HFFc6 (cell line): ENCODE measurements around the gene SMIM3. TPM values are rescaled to one million over a fixed set of nuclear protein-coding genes. Genes with fewer than 3 reads are reported as not detected.
"Not testable (repeated sequence)": the region's sequence is repeated elsewhere in the genome, so short reads cannot be mapped to it uniquely, and the experiment has no call there.

ENCODE experiments used
- DNase-seq: peaks from one replicate; pipeline ENCODE4 v3.0.0-alpha.2; 2018
- H3K27ac Mint-ChIP-seq: 2 replicates; pipeline ENCODE4 v1.8.0; 2020; ENCODE audit warnings: mild to moderate bottlenecking, mixed read lengths
- H3K27me3 Mint-ChIP-seq: 2 replicates; pipeline ENCODE4 v1.8.0; 2021; ENCODE audit warnings: mild to moderate bottlenecking, moderate library complexity, mixed read lengths; ENCODE audit not compliant: insufficient read depth
- H3K36me3 Mint-ChIP-seq: 2 replicates; pipeline ENCODE4 v1.8.0; 2021; ENCODE audit warnings: low read depth, mixed read lengths
- H3K4me1 Mint-ChIP-seq: 2 replicates; pipeline ENCODE4 v1.8.0; 2020; ENCODE audit warnings: low read depth, mixed read lengths
- H3K4me3 Mint-ChIP-seq: 2 replicates; pipeline ENCODE4 v1.8.0; 2020; ENCODE audit warnings: mild to moderate bottlenecking, moderate library complexity, mixed read lengths
- H3K9me3 Mint-ChIP-seq: 2 replicates; pipeline ENCODE4 v1.8.0; 2020; ENCODE audit warnings: mild to moderate bottlenecking, mixed read lengths
- CTCF ChIP-seq: fragments of 200-600 bp; sonication (generic); IDR thresholded peaks from 2 replicates; pipeline ENCODE4 v1.5.0; 2021; ENCODE audit warnings: antibody characterized with exemption, mild to moderate bottlenecking
- total RNA-seq, 6 experiments: library from RNA; stranded (reverse); fragmentation: NEBNext Ultra II Directional; extraction: Animal tissue kit (Norgen Biotek cat#: 25700); gene quantifications; 2 replicates in 1 of 6; 3 replicates in 5 of 6; pipeline ENCODE4 v1.2.3, GENCODE V29; 2021

SMIM3 gene
- total RNA-seq, 6 experiments from 2014 or later, result 32.5 to 51.1 (median 37.9) TPM

- no peak for DNase-seq
- H3K27me3 Mint-ChIP-seq, result no peaks in the 10 kb centered on the region; the same call in 1 of the 2 replicates
- peak overlapping the region; percentile 90 for H3K27ac Mint-ChIP-seq
These were observed 10.9 kb downstream of the SMIM3 start for GRCh38 chr5:150789450-150789849.

GRCh38 chr5:150789943-150790611, 11.5 kb downstream of the SMIM3 start:
- Mint-ChIP-seq H3K27me3 (no peaks in the 10 kb centered on the region), H3K9me3 (no peaks in the 10 kb centered on the region), H3K4me3 (peak overlapping the region; percentile 83), H3K36me3 (peaks cover 27% of the 10 kb centered on the region), H3K27ac (peak overlapping the region; percentile 90), H3K4me1 (peaks cover 74% of the 10 kb centered on the region)
- TF ChIP-seq CTCF, result no peak
- peak; percentile 98 for DNase-seq

More at GRCh38 chr5:150789450-150789849, 10.9 kb downstream of the SMIM3 start:
- TF ChIP-seq CTCF, result no peak
- Mint-ChIP-seq H3K4me1 (peaks cover 80% of the 10 kb centered on the region), H3K36me3 (peaks cover 26% of the 10 kb centered on the region), H3K9me3 (no peaks in the 10 kb centered on the region), H3K4me3 (peak overlapping the region; percentile 83)

- no peak for TF ChIP-seq CTCF
- no peak for DNase-seq
- H3K27ac Mint-ChIP-seq, result peak overlapping the region; percentile 90
- H3K27me3 Mint-ChIP-seq, result no peaks in the 10 kb centered on the region
- H3K4me3 Mint-ChIP-seq, result peak overlapping the region; percentile 65
- H3K36me3 Mint-ChIP-seq, result peaks cover 21% of the 10 kb centered on the region
- no peaks in the 10 kb centered on the region for H3K9me3 Mint-ChIP-seq
- peaks cover 62% of the 10 kb centered on the region for H3K4me1 Mint-ChIP-seq
These were observed 13.0 kb downstream of the SMIM3 start for GRCh38 chr5:150791536-150791935.

DNA sequence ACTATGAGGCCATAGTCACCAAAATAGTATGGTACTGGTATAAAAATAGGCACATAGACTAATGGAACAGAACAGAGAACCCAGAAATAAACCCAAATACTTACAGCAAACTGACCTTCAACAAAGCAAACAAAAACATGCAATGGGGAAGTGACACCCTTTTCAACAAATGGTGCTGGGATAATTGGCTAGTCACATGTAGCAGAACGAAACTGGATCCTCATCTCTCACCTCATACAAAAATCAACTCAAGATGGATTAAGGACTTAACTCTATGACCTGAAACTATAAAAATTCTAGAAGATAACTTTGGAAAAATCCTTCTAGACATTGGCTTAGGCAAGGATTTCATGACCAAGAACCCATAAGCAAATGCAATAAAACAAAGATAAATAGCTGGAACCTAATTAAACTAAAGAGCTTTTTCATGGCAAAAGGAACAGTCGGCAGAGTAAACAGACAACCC, 14.9 kb downstream of the SMIM3 start:
- not testable (repeated sequence) for H3K27ac Mint-ChIP-seq

DNA sequence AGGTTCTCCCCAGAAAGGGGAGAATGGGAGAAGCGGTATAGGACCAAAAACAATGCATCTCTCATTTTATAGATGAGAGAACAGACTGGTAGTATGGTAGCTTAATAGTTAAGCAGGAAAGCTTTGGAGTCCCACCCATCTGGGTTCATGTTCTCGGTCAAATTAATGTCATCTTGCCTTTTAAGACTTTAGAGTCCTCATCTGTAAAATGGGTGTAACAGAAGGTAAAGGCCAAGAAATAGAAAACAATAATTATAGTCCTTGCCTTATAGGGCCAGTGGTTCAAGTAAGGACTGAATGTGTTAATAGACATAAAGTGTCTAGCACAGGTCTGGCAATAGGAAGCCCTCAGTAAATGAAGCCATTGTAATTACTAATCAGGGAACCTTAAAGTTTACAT, 16.4 kb downstream of the SMIM3 start:
- no peak for DNase-seq
- Mint-ChIP-seq H3K4me3 (no peak overlapping the region), H3K4me1 (peaks cover 32% of the 10 kb centered on the region)

More for the DNA sequence above, 14.9 kb downstream of the SMIM3 start:
- Mint-ChIP-seq H3K4me1 (peaks cover 47% of the 10 kb centered on the region), H3K36me3 (peaks cover 32% of the 10 kb centered on the region)
- DNase-seq, H3K27me3 Mint-ChIP-seq, H3K4me3 Mint-ChIP-seq, H3K9me3 Mint-ChIP-seq: not testable (repeated sequence)

More for the DNA sequence above, 16.4 kb downstream of the SMIM3 start:
- H3K27me3 Mint-ChIP-seq, result no peaks in the 10 kb centered on the region
- H3K27ac Mint-ChIP-seq, result no peak overlapping the region
- TF ChIP-seq CTCF, result no peak
- H3K9me3 Mint-ChIP-seq, result no peaks in the 10 kb centered on the region
- peaks cover 32% of the 10 kb centered on the region for H3K36me3 Mint-ChIP-seq
